ENCODE measurements around the gene MDFIC. TPM values are rescaled to one million over a fixed set of nuclear protein-coding genes. Genes with fewer than 3 reads are reported as not detected.

MDFIC gene
- total RNA-seq, 2 donors from 2014 or later = 17.1 to 35.0 TPM

DNA sequence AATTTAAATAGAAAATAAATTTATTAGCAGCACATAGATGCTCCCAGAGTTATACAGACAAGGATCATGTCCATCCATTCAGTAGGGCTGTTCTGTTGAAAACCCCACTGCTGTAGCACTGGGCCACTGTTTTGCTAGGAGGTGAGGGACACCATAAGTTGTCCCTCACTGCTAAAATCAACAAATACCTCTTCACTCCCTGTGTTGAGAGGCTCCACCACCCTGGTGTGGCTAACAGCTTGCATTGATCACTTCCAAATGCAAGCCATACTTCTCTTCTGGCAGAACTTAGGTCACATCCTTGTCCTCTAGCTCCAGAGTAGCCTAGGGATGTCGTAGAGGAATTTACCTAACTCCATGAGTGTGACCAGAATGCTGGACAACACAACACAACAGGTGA is 55.4 kb downstream of the MDFIC start:
- no peak overlapping the region for H3K27ac ChIP-seq

DNA sequence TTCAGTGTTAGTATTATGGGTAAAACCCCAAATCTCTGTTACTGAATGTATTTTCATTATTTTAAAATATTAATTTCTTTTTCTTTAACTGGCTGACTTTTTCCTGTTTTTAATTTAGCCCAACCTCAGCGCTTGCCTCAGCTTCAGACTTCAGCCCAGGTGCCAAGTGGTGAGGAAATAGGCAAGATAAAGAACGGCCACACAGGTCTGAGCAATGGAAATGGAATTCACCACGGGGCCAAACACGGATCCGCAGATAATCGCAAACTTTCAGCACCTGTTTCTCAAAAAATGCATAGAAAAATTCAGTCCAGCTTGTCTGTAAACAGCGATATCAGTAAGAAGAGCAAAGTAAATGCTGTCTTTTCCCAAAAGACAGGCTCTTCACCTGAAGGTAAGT is 57.5 kb downstream of the MDFIC start:
- peak; percentile 73 for DNase-seq (ENCODE audit: low spot score)
- Histone ChIP-seq H3K4me3 (no peak overlapping the region), H3K27ac (peak overlapping the region in 1 of 2 donors; percentile 46)

More for the DNA sequence above, 55.4 kb downstream of the MDFIC start:
- Histone ChIP-seq H3K27me3 (no peaks in the 10 kb centered on the region), H3K4me1 (peaks cover 0 to 24% of the 10 kb centered on the region in 2 donors), H3K36me3 (no peaks in the 10 kb centered on the region), H3K9me3 (no peaks in the 10 kb centered on the region), H3K4me3 (no peak overlapping the region)
- TF ChIP-seq, protein P1, sequence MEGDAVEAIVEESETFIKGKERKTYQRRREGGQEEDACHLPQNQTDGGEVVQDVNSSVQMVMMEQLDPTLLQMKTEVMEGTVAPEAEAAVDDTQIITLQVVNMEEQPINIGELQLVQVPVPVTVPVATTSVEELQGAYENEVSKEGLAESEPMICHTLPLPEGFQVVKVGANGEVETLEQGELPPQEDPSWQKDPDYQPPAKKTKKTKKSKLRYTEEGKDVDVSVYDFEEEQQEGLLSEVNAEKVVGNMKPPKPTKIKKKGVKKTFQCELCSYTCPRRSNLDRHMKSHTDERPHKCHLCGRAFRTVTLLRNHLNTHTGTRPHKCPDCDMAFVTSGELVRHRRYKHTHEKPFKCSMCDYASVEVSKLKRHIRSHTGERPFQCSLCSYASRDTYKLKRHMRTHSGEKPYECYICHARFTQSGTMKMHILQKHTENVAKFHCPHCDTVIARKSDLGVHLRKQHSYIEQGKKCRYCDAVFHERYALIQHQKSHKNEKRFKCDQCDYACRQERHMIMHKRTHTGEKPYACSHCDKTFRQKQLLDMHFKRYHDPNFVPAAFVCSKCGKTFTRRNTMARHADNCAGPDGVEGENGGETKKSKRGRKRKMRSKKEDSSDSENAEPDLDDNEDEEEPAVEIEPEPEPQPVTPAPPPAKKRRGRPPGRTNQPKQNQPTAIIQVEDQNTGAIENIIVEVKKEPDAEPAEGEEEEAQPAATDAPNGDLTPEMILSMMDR (IDR thresholded peaks at IDR 0.05) = no peak
- DNase-seq (ENCODE audit: low spot score) = no peak

DNA sequence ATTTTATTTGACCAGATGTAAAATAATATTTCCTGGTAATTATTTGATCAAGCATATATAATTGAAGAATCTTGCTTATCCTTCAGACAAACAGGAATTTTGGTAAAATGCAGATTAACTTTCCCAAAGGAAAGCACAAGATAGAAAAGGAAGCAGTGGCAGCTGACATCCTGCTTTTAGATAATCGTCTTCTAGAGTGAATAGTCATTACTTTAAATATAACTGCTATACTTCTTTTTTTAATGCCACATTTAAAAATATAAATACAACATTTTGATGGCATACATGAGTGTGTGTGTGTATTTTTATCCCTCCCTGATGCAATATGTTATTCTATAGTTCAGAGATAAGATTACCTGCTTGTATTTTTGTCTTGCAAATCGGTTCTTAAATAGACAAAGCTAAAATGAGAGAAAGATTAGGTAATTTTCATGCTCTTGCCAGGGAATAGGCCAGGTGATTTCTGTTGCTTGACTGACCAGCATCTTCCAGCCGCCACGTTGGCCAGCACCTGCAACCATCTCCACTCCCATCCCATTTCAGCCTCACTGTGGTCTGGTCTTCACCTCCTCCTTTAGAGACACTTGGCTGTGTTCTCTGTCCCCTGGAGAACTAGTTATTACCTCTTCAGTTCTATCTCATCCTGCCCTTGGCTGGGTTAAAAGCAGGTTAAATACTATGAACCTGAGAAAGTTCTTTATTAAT is 58.1 kb downstream of the MDFIC start:
- no peaks in the 10 kb centered on the region for H3K27me3 ChIP-seq
- no peaks in the 10 kb centered on the region for H3K36me3 ChIP-seq
- H3K4me3 ChIP-seq = no peak overlapping the region
- no peak for DNase-seq (ENCODE audit: low spot score)
- H3K4me1 ChIP-seq = peaks cover 0 to 28% of the 10 kb centered on the region in 2 donors
- H3K27ac ChIP-seq = peak overlapping the region in 1 of 2 donors; percentile 46
- TF ChIP-seq, protein P1 (IDR thresholded peaks at IDR 0.05) = no peak
- no peaks in the 10 kb centered on the region for H3K9me3 ChIP-seq

More for the DNA sequence above, 57.5 kb downstream of the MDFIC start:
- H3K27me3 ChIP-seq = no peaks in the 10 kb centered on the region
- H3K4me1 ChIP-seq = peaks cover 0 to 24% of the 10 kb centered on the region in 2 donors
- no peaks in the 10 kb centered on the region for H3K9me3 ChIP-seq
- TF ChIP-seq, protein P1 (IDR thresholded peaks at IDR 0.05) = no peak
- H3K36me3 ChIP-seq = no peaks in the 10 kb centered on the region

DNA sequence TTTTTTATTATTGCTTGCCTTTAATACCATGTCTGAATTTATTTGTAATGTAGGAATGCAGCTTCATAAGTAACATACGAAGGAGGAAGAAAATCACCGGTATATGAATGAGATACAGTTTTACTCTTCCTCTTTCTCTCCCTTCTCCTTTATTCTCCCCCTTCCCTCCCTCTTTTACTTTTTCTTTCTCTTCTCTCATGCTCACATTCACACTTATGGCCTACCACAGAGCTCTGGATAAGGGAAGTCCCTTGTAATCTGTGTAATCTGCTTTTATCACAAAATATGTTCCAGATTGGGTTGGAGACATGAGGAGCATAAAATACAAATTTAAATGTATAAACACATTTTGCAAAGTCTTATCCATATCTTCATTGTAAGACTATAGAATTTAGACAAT is 59.4 kb downstream of the MDFIC start:
- no peak for DNase-seq (ENCODE audit: low spot score)
- Histone ChIP-seq H3K4me1 (peaks cover 0 to 24% of the 10 kb centered on the region in 2 donors), H3K9me3 (no peaks in the 10 kb centered on the region), H3K4me3 (no peak overlapping the region), H3K27ac (no peak overlapping the region), H3K27me3 (no peaks in the 10 kb centered on the region), H3K36me3 (no peaks in the 10 kb centered on the region)
- TF ChIP-seq, protein P1 (IDR thresholded peaks at IDR 0.05) = no peak

DNA sequence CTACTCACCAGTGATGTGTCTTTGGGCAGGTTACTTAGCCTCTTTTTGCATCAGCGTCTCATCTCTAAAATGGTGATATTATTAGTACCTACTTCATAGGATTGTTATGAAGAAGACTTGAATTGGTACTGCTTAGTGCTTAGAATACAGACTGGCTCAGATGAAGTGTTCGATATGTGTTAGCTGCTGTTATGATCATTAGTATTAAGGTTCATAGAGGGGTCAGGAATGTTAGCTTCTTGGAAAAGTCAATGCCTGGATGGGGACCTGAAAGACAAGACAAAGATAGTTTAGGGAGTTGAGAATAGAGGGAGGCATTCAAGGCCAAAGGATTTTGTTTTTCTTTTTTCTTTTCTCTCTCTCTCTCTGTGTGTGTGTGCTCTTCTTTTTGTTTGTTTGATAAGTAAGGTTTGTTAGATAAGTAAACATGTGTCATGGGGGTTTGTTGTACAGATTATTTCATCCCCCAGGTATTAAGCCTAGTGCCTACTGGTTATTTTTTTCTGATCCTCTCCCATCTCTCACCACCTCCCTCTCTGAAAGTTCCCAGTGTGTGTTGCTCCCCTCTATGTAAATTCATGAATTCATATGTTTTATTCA is 63.3 kb downstream of the MDFIC start:
- TF ChIP-seq, protein P1 (IDR thresholded peaks at IDR 0.05) = no peak
- no peaks in the 10 kb centered on the region for H3K9me3 ChIP-seq
- H3K4me3 ChIP-seq = no peak overlapping the region
- H3K27ac ChIP-seq = no peak overlapping the region
- DNase-seq (ENCODE audit: low spot score) = no peak
- no peaks in the 10 kb centered on the region for H3K36me3 ChIP-seq
- H3K27me3 ChIP-seq = no peaks in the 10 kb centered on the region
- peaks cover 0 to 38% of the 10 kb centered on the region in 2 donors for H3K4me1 ChIP-seq

Data from right atrium auricular region (tissue), 2 donors.